Stimulated activated CD8-positive, alpha-beta memory T cell treated with anti-CD3 and anti-CD28 coated beads, Interleukin-12 subunit alpha, Interleukin-12 subunit beta, amount 100 ng/mL, for 4 hours (primary cell): ENCODE data around the gene NELFA.
A peak's percentile ranks its signal among the peaks of the same experiment; 100 is the strongest.

ENCODE experiments used
- DNase-seq: peaks from one replicate; pipeline ENCODE4 v3.0.0-alpha.2; 2020; ENCODE audit warnings: low read depth

NELFA gene

GRCh38 chr4:2008921-2009650 is at the start of gene NELFA:
NELFA (minus strand) TSS chr4:2008974; CDS start chr4:2008959, 15 bp downstream.
- DNase-seq = peak; percentile 88

GRCh38 chr4:2057382-2058065 is 48.8 kb upstream of the NELFA start:
- no peak for DNase-seq

GRCh38 chr4:2054217-2054616 is 45.4 kb upstream of the NELFA start:
- no peak for DNase-seq

GRCh38 chr4:2051086-2051485 is 42.3 kb upstream of the NELFA start:
- no peak for DNase-seq

GRCh38 chr4:2049811-2050210 is 41.0 kb upstream of the NELFA start:
- no peak for DNase-seq

GRCh38 chr4:2049381-2049780 is 40.6 kb upstream of the NELFA start:
- no peak for DNase-seq

- DNase-seq = no peak
These were observed 40.1 kb upstream of the NELFA start for GRCh38 chr4:2048831-2049230.

GRCh38 chr4:2047781-2048581 is 39.2 kb upstream of the NELFA start:
- DNase-seq = no peak

GRCh38 chr4:2047031-2047660 is 38.4 kb upstream of the NELFA start:
- DNase-seq = no peak

- DNase-seq = no peak
These were observed 37.5 kb upstream of the NELFA start for GRCh38 chr4:2046031-2046961.

GRCh38 chr4:2045518-2045951 is 36.8 kb upstream of the NELFA start:
- DNase-seq = no peak

GRCh38 chr4:2044542-2045517 is 36.1 kb upstream of the NELFA start:
- no peak for DNase-seq

GRCh38 chr4:2044119-2044485 is 35.3 kb upstream of the NELFA start:
- no peak for DNase-seq

- no peak for DNase-seq
These were observed 34.8 kb upstream of the NELFA start for GRCh38 chr4:2043396-2044118.

GRCh38 chr4:2042947-2043395 is 34.2 kb upstream of the NELFA start:
- no peak for DNase-seq

- peak; percentile 20 for DNase-seq
These were observed 33.6 kb upstream of the NELFA start for GRCh38 chr4:2042204-2042946.

GRCh38 chr4:2041239-2042130 is 32.7 kb upstream of the NELFA start:
- peak; percentile 71 for DNase-seq
